ENCODE measurements around the gene MYCBPAP.

Gene MYCBPAP

GRCh38 chr17:50576864-50577263 is 68.6 kb downstream of the MYCBPAP start:
- H3K4me2 ChIP-seq (ENCODE audit: low read depth, low read length): no peak overlapping the region
- H3K79me2 ChIP-seq (ENCODE audit: low read length): no peaks in the 10 kb centered on the region
- no peak overlapping the region for H3K4me3 ChIP-seq (ENCODE audit: low read length)
- H3K9me3 ChIP-seq (replicated peaks; ENCODE audit: insufficient read depth, low read length): no peaks in the 10 kb centered on the region
- H3K27me3 ChIP-seq (replicated peaks; ENCODE audit: insufficient read depth, low read length): peaks cover 100% of the 10 kb centered on the region
- H3K4me1 ChIP-seq (ENCODE audit: low read length): no peaks in the 10 kb centered on the region
- no peaks in the 10 kb centered on the region for H3K36me3 ChIP-seq (replicated peaks; ENCODE audit: insufficient read depth, low read length)
- TF ChIP-seq CTCF (IDR thresholded peaks at IDR 0.05; ENCODE audit: low read length) (no peak), EZH2 (optimal IDR thresholded peaks at IDR 0.05; ENCODE audit: low read depth, low read length) (no peak), EZH2phosphoT487 (IDR thresholded peaks at IDR 0.05; ENCODE audit: low read length) (no peak)
- no peaks in the 10 kb centered on the region for H3F3A ChIP-seq (ENCODE audit: insufficient read depth, low read length)
- no peak for DNase-seq
- no peak overlapping the region for H3K9ac ChIP-seq (ENCODE audit: low read length)
- H2AFZ ChIP-seq (ENCODE audit: low read length): no peak overlapping the region
- no peaks in the 10 kb centered on the region for H3K9me2 ChIP-seq (replicated peaks; ENCODE audit: insufficient read depth, low read length)
- H3K27ac ChIP-seq (ENCODE audit: low read length): no peak overlapping the region
- H4K20me1 ChIP-seq (ENCODE audit: insufficient read depth, low read length): no peaks in the 10 kb centered on the region

GRCh38 chr17:50577451-50577954 is 69.3 kb downstream of the MYCBPAP start:
- peaks cover 100% of the 10 kb centered on the region for H3K27me3 ChIP-seq (replicated peaks; ENCODE audit: insufficient read depth, low read length)
- no peak overlapping the region for H3K9ac ChIP-seq (ENCODE audit: low read length)

GRCh38 chr17:50578173-50578572 is 69.9 kb downstream of the MYCBPAP start:
- Histone ChIP-seq H4K20me1 (ENCODE audit: insufficient read depth, low read length) (no peaks in the 10 kb centered on the region), H3F3A (ENCODE audit: insufficient read depth, low read length) (no peaks in the 10 kb centered on the region), H3K9me3 (replicated peaks; ENCODE audit: insufficient read depth, low read length) (no peaks in the 10 kb centered on the region), H3K9ac (ENCODE audit: low read length) (no peak overlapping the region), H3K4me3 (ENCODE audit: low read length) (no peak overlapping the region), H3K36me3 (replicated peaks; ENCODE audit: insufficient read depth, low read length) (no peaks in the 10 kb centered on the region), H3K4me1 (ENCODE audit: low read length) (no peaks in the 10 kb centered on the region), H3K79me2 (ENCODE audit: low read length) (no peaks in the 10 kb centered on the region), H3K27me3 (replicated peaks; ENCODE audit: insufficient read depth, low read length) (peaks cover 100% of the 10 kb centered on the region), H2AFZ (ENCODE audit: low read length) (no peak overlapping the region), H3K4me2 (ENCODE audit: low read depth, low read length) (no peak overlapping the region), H3K9me2 (replicated peaks; ENCODE audit: insufficient read depth, low read length) (no peaks in the 10 kb centered on the region), H3K27ac (ENCODE audit: low read length) (no peak overlapping the region)
- DNase-seq: no peak
- TF ChIP-seq EZH2 (optimal IDR thresholded peaks at IDR 0.05; ENCODE audit: low read depth, low read length): no peak
- no peak for TF ChIP-seq EZH2phosphoT487 (IDR thresholded peaks at IDR 0.05; ENCODE audit: low read length)
- TF ChIP-seq CTCF (IDR thresholded peaks at IDR 0.05; ENCODE audit: low read length): no peak

More at GRCh38 chr17:50577451-50577954, 69.3 kb downstream of the MYCBPAP start:
- H3K4me2 ChIP-seq (ENCODE audit: low read depth, low read length): no peak overlapping the region
- no peaks in the 10 kb centered on the region for H3K79me2 ChIP-seq (ENCODE audit: low read length)
- no peaks in the 10 kb centered on the region for H4K20me1 ChIP-seq (ENCODE audit: insufficient read depth, low read length)
- no peaks in the 10 kb centered on the region for H3F3A ChIP-seq (ENCODE audit: insufficient read depth, low read length)
- H2AFZ ChIP-seq (ENCODE audit: low read length): no peak overlapping the region
- H3K9me3 ChIP-seq (replicated peaks; ENCODE audit: insufficient read depth, low read length): no peaks in the 10 kb centered on the region
- H3K4me1 ChIP-seq (ENCODE audit: low read length): no peaks in the 10 kb centered on the region
- H3K4me3 ChIP-seq (ENCODE audit: low read length): no peak overlapping the region
- H3K27ac ChIP-seq (ENCODE audit: low read length): no peak overlapping the region
- no peak for DNase-seq
- H3K9me2 ChIP-seq (replicated peaks; ENCODE audit: insufficient read depth, low read length): no peaks in the 10 kb centered on the region
- no peak for TF ChIP-seq EZH2phosphoT487 (IDR thresholded peaks at IDR 0.05; ENCODE audit: low read length)
- no peak for TF ChIP-seq CTCF (IDR thresholded peaks at IDR 0.05; ENCODE audit: low read length)
- no peak for TF ChIP-seq EZH2 (optimal IDR thresholded peaks at IDR 0.05; ENCODE audit: low read depth, low read length)
- no peaks in the 10 kb centered on the region for H3K36me3 ChIP-seq (replicated peaks; ENCODE audit: insufficient read depth, low read length)
